Ovary (tissue), 3 donors: Measurements from ENCODE around the gene UNC13B.

Experiments
- CTCF ChIP-seq, 3 donors: fragments of 450-650 bp in 2 of 3; fragments of 200-600 bp in 1 of 3; IDR thresholded peaks; one replicate each; pipeline versions ENCODE4 v1.5.1 to v1.8.0; 2016 to 2022; ENCODE audit warnings: antibody characterized with exemption in 3 of 3, mild to moderate bottlenecking in 1 of 3
- POLR2A ChIP-seq: fragments of 450-650 bp; IDR thresholded peaks from one replicate; pipeline ENCODE4 v1.6.1; 2017; ENCODE audit warnings: antibody characterized with exemption, mild to moderate bottlenecking, moderate library complexity
- donor health status: DM: no; HTN: no; CAD: no.

GRCh38 chr9:35322075-35322885 is 160.5 kb downstream of the UNC13B start:
- TF ChIP-seq CTCF (IDR thresholded peaks at IDR 0.05) (no peak), POLR2A (no peak)
